HCT116 (cell line): Measurements from ENCODE around the gene ZFP1. TPM values are rescaled to one million over a fixed set of nuclear protein-coding genes. Genes with fewer than 3 reads are reported as not detected.

Experiments
- ATAC-seq: fragments of 200-7000 bp; cut with Tn5 transposase; 2 replicates; pipeline ENCODE4 v1.9.1; 2020; ENCODE audit warnings: mild to moderate bottlenecking, moderate library complexity
- BruUV-seq: library from RNA; stranded (reverse); fragments of 400-500 nt; replicated peaks from 2 replicates; lab custom pipeline; 2021; lab: Mats Ljungman, UMichigan
- CTCF ChIA-PET: fragments of 300-600 bp; sonication (Branson Sonifier 250); formaldehyde crosslinking; loops from one replicate; lab custom pipeline; 2021; ENCODE audit warnings: antibody characterized with exemption; lab: Charles Lee
- POLR2A ChIA-PET: fragments of 300-600, 350-600 bp; sonication (Branson Sonifier 250); formaldehyde crosslinking; loops from one replicate; lab custom pipeline; 2021; ENCODE audit warnings: antibody characterized with exemption; lab: Charles Lee
- RAD21 ChIA-PET, 2 experiments: fragments of 300-600 bp; sonication (Branson Sonifier 250); formaldehyde crosslinking; loops; one replicate each; lab custom pipeline; 2023; ENCODE audit warnings: low total read pairs in 2 of 2; ENCODE audit not compliant: uncharacterized antibody in 2 of 2, unreplicated experiment in 2 of 2, low non-redundant PET in 1 of 2; lab: Charles Lee
- DNase-seq: peaks from one replicate; pipeline ENCODE4 v3.0.0-alpha.2; 2010; ENCODE audit warnings: low read depth, low spot score
- H2AFZ ChIP-seq: fragments of 200-600 bp; shearing (Covaris generic), sonication (generic); 2 replicates; pipeline ENCODE4 v1.6.1; 2017; ENCODE audit warnings: low read depth, mixed run types, mixed read lengths, antibody characterized with exemption, low read length; ENCODE audit not compliant: poor library complexity, severe bottlenecking
- H3K27ac ChIP-seq: 2 replicates; pipeline ENCODE4 v1.5.1; 2012; ENCODE audit warnings: low read depth, low read length
- H3K27me3 ChIP-seq: fragments of 200-600 bp; sonication (generic); 2 replicates; pipeline ENCODE4 v1.6.1; 2016; ENCODE audit warnings: mixed run types, low read length, mixed read lengths; ENCODE audit not compliant: insufficient read depth
- H3K36me3 ChIP-seq, 2 experiments: fragments of 200-500 bp in 1 of 2; fragments of 200-600 bp in 1 of 2; sonication (Bioruptor generic) in 1 of 2; sonication (generic) in 1 of 2; 2 replicates each; pipeline versions ENCODE4 v1.5.1 to v1.6.1; 2014 to 2016; ENCODE audit warnings: low read length in 2 of 2, inconsistent platforms in 1 of 2, mixed read lengths in 1 of 2, mixed run types in 1 of 2; ENCODE audit not compliant: insufficient read depth in 2 of 2, control insufficient read depth in 1 of 2
- H3K4me1 ChIP-seq, 2 experiments: fragments of 200-600 bp in 1 of 2; sonication (generic) in 1 of 2; 2 replicates each; pipeline versions ENCODE4 v1.5.1 to v1.6.1; 2012 to 2017; ENCODE audit warnings: low read length in 2 of 2, inconsistent platforms in 1 of 2, mild to moderate bottlenecking in 1 of 2, mixed read lengths in 1 of 2, mixed run types in 1 of 2, moderate library complexity in 1 of 2; ENCODE audit not compliant: insufficient read depth in 2 of 2, control insufficient read depth in 1 of 2
- H3K4me2 ChIP-seq: fragments of 200-600 bp; sonication (generic); 2 replicates; pipeline ENCODE4 v1.6.1; 2017; ENCODE audit warnings: mixed run types, low read length, mixed read lengths
- H3K4me3 ChIP-seq, 2 experiments: fragments of 200-600 bp in 1 of 2; sonication (generic) in 1 of 2; replicated peaks in 1 of 2; 2 replicates each; pipeline ENCODE4 v1.5.1; 2011 to 2016; ENCODE audit warnings: low read length in 2 of 2, control low read depth in 1 of 2, low read depth in 1 of 2, mild to moderate bottlenecking in 1 of 2, mixed read lengths in 1 of 2, mixed run types in 1 of 2
- H3K79me2 ChIP-seq: fragments of 200-600 bp; sonication (generic); 2 replicates; pipeline ENCODE4 v1.6.1; 2017; ENCODE audit warnings: mild to moderate bottlenecking, mixed run types, low read length, moderate library complexity, mixed read lengths; ENCODE audit not compliant: insufficient read depth
- H3K9ac ChIP-seq: fragments of 200-600 bp; sonication (generic); 2 replicates; pipeline ENCODE4 v1.6.1; 2016; ENCODE audit warnings: low read length, mixed read lengths
- H3K9me2 ChIP-seq: fragments of 200-600 bp; sonication (generic), shearing (Covaris generic); 2 replicates; pipeline ENCODE4 v1.6.1; 2017; ENCODE audit warnings: mixed run types, mild to moderate bottlenecking, moderate library complexity; ENCODE audit not compliant: insufficient read depth
- H3K9me3 ChIP-seq, 2 experiments: fragments of 200-500 bp in 1 of 2; fragments of 200-600 bp in 1 of 2; sonication (Bioruptor generic) in 1 of 2; sonication (generic) in 1 of 2; 2 replicates each; pipeline ENCODE4 v1.6.1; 2014 to 2017; ENCODE audit warnings: low read length in 2 of 2, mixed read lengths in 2 of 2, inconsistent platforms in 1 of 2, low read depth in 1 of 2, mild to moderate bottlenecking in 1 of 2, mixed run types in 1 of 2, moderate library complexity in 1 of 2; ENCODE audit not compliant: control insufficient read depth in 1 of 2, insufficient read depth in 1 of 2
- H4K20me1 ChIP-seq: fragments of 200-600 bp; sonication (generic), shearing (Covaris generic); 2 replicates; pipeline ENCODE4 v1.6.1; 2017; ENCODE audit warnings: mixed run types, mild to moderate bottlenecking, moderate library complexity; ENCODE audit not compliant: insufficient read depth
- ATF3 ChIP-seq: IDR thresholded peaks from 2 replicates; pipeline ENCODE4 v1.6.1; 2012
- CEBPB ChIP-seq: IDR thresholded peaks from 2 replicates; pipeline ENCODE4 v1.6.1; 2012; ENCODE audit warnings: low read depth
- EGR1 ChIP-seq: IDR thresholded peaks from 2 replicates; pipeline ENCODE4 v1.6.1; 2012; ENCODE audit warnings: low read depth
- ELF1 ChIP-seq: IDR thresholded peaks from 2 replicates; pipeline ENCODE4 v1.6.1; 2012; ENCODE audit warnings: low read depth, borderline replicate concordance
- EZH2 ChIP-seq: fragments of 200-600 bp; sonication (generic); IDR thresholded peaks from 2 replicates; pipeline ENCODE4 v1.6.1; 2017; ENCODE audit warnings: antibody characterized with exemption, mixed run types
- EZH2phosphoT487 ChIP-seq: fragments of 200-600 bp; IDR thresholded peaks from 2 replicates; pipeline ENCODE4 v1.6.1; 2018; ENCODE audit warnings: antibody characterized with exemption, borderline replicate concordance
- FOSL1 ChIP-seq: IDR thresholded peaks from 2 replicates; pipeline ENCODE4 v1.6.1; 2012; ENCODE audit warnings: low read depth
- JUND ChIP-seq: IDR thresholded peaks from 2 replicates; pipeline ENCODE4 v1.6.1; 2012
- MAX ChIP-seq: IDR thresholded peaks from 2 replicates; pipeline ENCODE4 v1.6.1; 2012
- POLR2A ChIP-seq: IDR thresholded peaks from 2 replicates; pipeline ENCODE4 v1.7.0; 2011; ENCODE audit warnings: borderline replicate concordance; ENCODE audit not compliant: insufficient read depth, insufficient read length; ENCODE audit errors: extremely low read depth
- POLR2AphosphoS5 ChIP-seq: IDR thresholded peaks from 2 replicates; pipeline ENCODE4 v1.6.1; 2011; ENCODE audit warnings: mild to moderate bottlenecking, low read depth, low read length, moderate library complexity
- RAD21 ChIP-seq: IDR thresholded peaks from 2 replicates; pipeline ENCODE4 v1.6.1; 2012; ENCODE audit warnings: low read depth, mild to moderate bottlenecking
- REST ChIP-seq: IDR thresholded peaks from 2 replicates; pipeline ENCODE4 v1.6.1; 2012; ENCODE audit warnings: low read depth
- SRF ChIP-seq: IDR thresholded peaks from 2 replicates; pipeline ENCODE4 v1.6.1; 2012; ENCODE audit warnings: low read depth
- TCF7L2 ChIP-seq: IDR thresholded peaks from 2 replicates; pipeline ENCODE4 v1.7.0; 2011; ENCODE audit warnings: borderline replicate concordance, inconsistent platforms; ENCODE audit not compliant: insufficient read depth, insufficient read length; ENCODE audit errors: extremely low read depth
- ZBTB33 ChIP-seq: IDR thresholded peaks from 2 replicates; pipeline ENCODE4 v1.6.1; 2011; ENCODE audit warnings: mild to moderate bottlenecking, low read length, moderate library complexity; ENCODE audit not compliant: insufficient replicate concordance; ENCODE audit errors: extremely low read depth
- ZFX ChIP-seq: fragments of 450-650 bp; IDR thresholded peaks from 2 replicates; pipeline ENCODE4 v1.6.1; 2017
- ZNF274 ChIP-seq: fragments of 200-500 bp; sonication (Bioruptor generic); IDR thresholded peaks from 2 replicates; pipeline ENCODE4 v1.6.1; 2014; ENCODE audit warnings: mild to moderate bottlenecking, low read depth, low read length, inconsistent platforms
- intact Hi-C: fragments of 100-400 bp; cut with micrococcal nuclease; formaldehyde crosslinking; loops from 2 replicates; pipeline ENCODE4 v1.10.0; 2022
- total RNA-seq: library from RNA; stranded (reverse); gene quantifications from one replicate; pipeline ENCODE4 v1.2.1, GENCODE V29; 2021; ENCODE audit not compliant: unreplicated experiment

Gene ZFP1
- total RNA-seq, 1 experiment from 2014 or later: 12.8 TPM

- peaks cover 9 to 14% of the 10 kb centered on the region in 2 experiments; a peak in 3 of 4 replicates for H3K4me1 ChIP-seq
- TF ChIP-seq EGR1 (no peak), ZNF274 (no peak), POLR2AphosphoS5 (no peak), EZH2phosphoT487 (no peak), FOSL1 (no peak), EZH2 (no peak), ZBTB33 (no peak), ATF3 (no peak), TCF7L2 (no peak), ELF1 (no peak), CEBPB (no peak), REST (no peak), JUND (no peak), SRF (no peak), POLR2A (no peak), MAX (no peak), RAD21 (no peak), ZFX (no peak)
- ATAC-seq: no peak
- H3K4me3 ChIP-seq: no peak overlapping the region
- no peak overlapping the region for H3K27ac ChIP-seq
- no peaks in the 10 kb centered on the region for H4K20me1 ChIP-seq
- H3K9me2 ChIP-seq: no peaks in the 10 kb centered on the region
- peaks cover 0 to 10% of the 10 kb centered on the region in 2 experiments; a peak in 2 of 4 replicates for H3K9me3 ChIP-seq
- no peaks in the 10 kb centered on the region for H3K79me2 ChIP-seq
- H3K9ac ChIP-seq: no peak overlapping the region
- no peak for DNase-seq
- H2AFZ ChIP-seq: no peak overlapping the region
- BruUV-seq: no TSS peak
- ChIA-PET RAD21 (no interaction called here), POLR2A (no interaction called here), CTCF (interaction anchor here (1.8 kb wide), 1 partner anchor 9 kb away, joined by 5 read pairs; no protein-coding TSS in a partner anchor)
- H3K36me3 ChIP-seq: no peaks in the 10 kb centered on the region
- H3K4me2 ChIP-seq: no peak overlapping the region
- H3K27me3 ChIP-seq: no peaks in the 10 kb centered on the region
- intact Hi-C loops: no loop called here
Observed at GRCh38 chr16:75120253-75120652, 28.1 kb upstream of the ZFP1 start.
